DMS153 treated with DMSO at 0.1 percent for 48 hours (cell line): Measurements from ENCODE around the gene PCDHB14.
"Not testable (repeated sequence)": the region's sequence is repeated elsewhere in the genome, so short reads cannot be mapped to it uniquely, and the experiment has no call there.

Experiments used
- DNase-seq: peaks from one replicate; lab custom pipeline; 2025; ENCODE audit not compliant: unreplicated experiment; lab: John Stamatoyannopoulos, UW

The PCDHB14 gene

GRCh38 chr5:141223112-141223783, at the start of gene PCDHB14:
TSS of gene PCDHB14 (plus strand) at chr5:141223343. CDS start at chr5:141223506, 163 bp downstream.
- DNase-seq, result peak; percentile 2

GRCh38 chr5:141174291-141175104, 48.6 kb upstream of the PCDHB14 start:
- not testable (repeated sequence) for DNase-seq

- no peak for DNase-seq
Observed at GRCh38 chr5:141175933-141176332, 47.2 kb upstream of the PCDHB14 start.

- not testable (repeated sequence) for DNase-seq
Observed at GRCh38 chr5:141177577-141178191, 45.5 kb upstream of the PCDHB14 start, which contains the start of gene PCDHB8. TSS of gene PCDHB8 (plus strand) at chr5:141177790. CDS start at chr5:141178035, 245 bp downstream.

GRCh38 chr5:141179371-141179770, 43.8 kb upstream of the PCDHB14 start:
- DNase-seq, result not testable (repeated sequence)

GRCh38 chr5:141179876-141180275, 43.3 kb upstream of the PCDHB14 start:
- DNase-seq, result not testable (repeated sequence)

- no peak for DNase-seq
Observed at GRCh38 chr5:141180313-141180712, 42.8 kb upstream of the PCDHB14 start.

GRCh38 chr5:141182248-141182647, 40.9 kb upstream of the PCDHB14 start, which contains the start of gene PCDHB16:
TSS of gene PCDHB16 (plus strand) at chr5:141182387. CDS start at chr5:141182560, 173 bp downstream.
- no peak for DNase-seq

GRCh38 chr5:141184117-141184855, 38.9 kb upstream of the PCDHB14 start:
- not testable (repeated sequence) for DNase-seq

- DNase-seq, result no peak
Observed at GRCh38 chr5:141186897-141187512, 36.1 kb upstream of the PCDHB14 start, which contains the start of gene PCDHB9. TSS of gene PCDHB9 (plus strand) at chr5:141187161. CDS start at chr5:141187319, 158 bp downstream.

GRCh38 chr5:141188682-141189081, 34.5 kb upstream of the PCDHB14 start:
- not testable (repeated sequence) for DNase-seq

GRCh38 chr5:141189131-141189530, 34.0 kb upstream of the PCDHB14 start:
- not testable (repeated sequence) for DNase-seq

GRCh38 chr5:141192110-141192725, 30.9 kb upstream of the PCDHB14 start, which contains the start of gene PCDHB10:
TSS of gene PCDHB10 (plus strand) at chr5:141192353. CDS start at chr5:141192553, 200 bp downstream.
- no peak for DNase-seq

GRCh38 chr5:141194332-141194731, 28.8 kb upstream of the PCDHB14 start:
- not testable (repeated sequence) for DNase-seq

GRCh38 chr5:141196363-141196762, 26.8 kb upstream of the PCDHB14 start:
- DNase-seq, result no peak

GRCh38 chr5:141199359-141200235, 23.5 kb upstream of the PCDHB14 start, which contains the start of gene PCDHB11:
TSS of gene PCDHB11 (plus strand) at chr5:141199627. CDS start at chr5:141199775, 148 bp downstream.
- no peak for DNase-seq

GRCh38 chr5:141201126-141201525, 22.0 kb upstream of the PCDHB14 start:
- DNase-seq, result not testable (repeated sequence)

- not testable (repeated sequence) for DNase-seq
Observed at GRCh38 chr5:141201646-141202045, 21.5 kb upstream of the PCDHB14 start.
